ENCODE results near the gene C16orf92. TPM values are rescaled to one million over a fixed set of nuclear protein-coding genes. Genes with fewer than 3 reads are reported as not detected.

C16orf92 gene
- total RNA-seq, 1 experiment from 2014 or later = not detected

DNA sequence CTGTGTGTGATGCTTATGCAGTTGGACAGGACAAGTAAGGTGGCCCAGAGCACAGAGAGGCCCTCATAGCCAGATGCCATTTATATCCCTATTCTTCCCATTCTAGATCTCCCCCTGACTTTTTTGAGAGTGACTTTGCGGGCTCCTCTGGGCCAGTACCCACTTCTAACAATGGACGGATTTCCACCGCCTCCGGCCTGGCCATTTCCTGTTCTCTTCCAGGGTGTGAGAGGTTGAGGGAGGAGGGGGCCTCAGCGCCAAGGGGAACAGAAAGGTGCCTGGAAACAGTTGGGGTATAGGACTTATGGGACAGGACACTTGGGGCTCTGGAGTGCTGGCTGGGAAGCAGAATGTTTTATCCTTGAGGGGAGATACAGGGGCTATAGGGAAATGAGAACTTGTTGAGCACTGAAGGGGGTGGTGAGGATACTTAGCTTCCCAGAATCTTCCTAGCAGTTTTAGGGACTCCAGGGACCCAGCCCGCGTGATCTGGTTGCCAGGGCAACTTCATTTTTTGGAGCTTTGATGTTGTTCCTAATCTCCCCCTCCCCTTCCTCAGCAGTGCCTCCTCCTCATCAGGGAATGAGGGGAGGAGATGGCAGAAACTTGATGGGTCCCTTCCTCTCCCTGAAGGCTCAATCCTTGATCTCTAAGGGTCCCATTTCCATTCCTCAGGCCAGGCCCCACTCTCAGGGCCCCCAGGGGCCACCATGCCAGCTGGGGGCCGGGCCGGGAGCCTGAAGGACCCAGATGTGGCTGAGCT is 45.8 kb upstream of the C16orf92 start:
- Histone ChIP-seq H2AFZ (no peak overlapping the region), H3K4me2 (no peak overlapping the region), H4K20me1 (ENCODE audit: insufficient read depth) (peaks cover 21% of the 10 kb centered on the region; the same call in 1 of the 2 replicates), H3K27me3 (ENCODE audit: insufficient read depth, low read depth) (no peaks in the 10 kb centered on the region), H3K4me3 (no peak overlapping the region), H3F3A (ENCODE audit: insufficient read depth, low read depth) (peaks cover 11% of the 10 kb centered on the region; the same call in 1 of the 2 replicates), H3K4me1 (replicated peaks; ENCODE audit: insufficient read depth) (peaks cover 19% of the 10 kb centered on the region), H3K9me2 (ENCODE audit: insufficient read depth) (no peaks in the 10 kb centered on the region), H3K36me3 (ENCODE audit: low read depth) (peaks cover 35% of the 10 kb centered on the region), H3K9me3 (ENCODE audit: insufficient read depth, low read depth) (no peaks in the 10 kb centered on the region), H3K79me2 (ENCODE audit: low read depth) (peaks cover 41% of the 10 kb centered on the region), H3K27ac (no peak overlapping the region)
- DNase-seq = no peak
- POLR2A ChIA-PET (ENCODE audit: unreplicated experiment) = interaction anchor here (0.6 kb wide), 1 partner anchor 21 kb away, joined by 6 read pairs; no protein-coding TSS in a partner anchor
- no TSS peak for BruUV-seq (replicated peaks)
- TF ChIP-seq CTCF (conservative IDR thresholded peaks at IDR 0.05) = no peak
- no peak for TF ChIP-seq EZH2 (IDR thresholded peaks at IDR 0.05; ENCODE audit: low read depth)
- CTCF ChIA-PET = no interaction called here
- intact Hi-C loops (cut with micrococcal nuclease; ENCODE audit: unreplicated experiment) = no loop called here

- no peak overlapping the region for H3K4me3 ChIP-seq
- peaks cover 21% of the 10 kb centered on the region; the same call in 1 of the 2 replicates for H4K20me1 ChIP-seq (ENCODE audit: insufficient read depth)
- H3F3A ChIP-seq (ENCODE audit: insufficient read depth, low read depth) = peaks cover 3% of the 10 kb centered on the region; the same call in 1 of the 2 replicates
- H3K4me1 ChIP-seq (replicated peaks; ENCODE audit: insufficient read depth) = peaks cover 19% of the 10 kb centered on the region
- no peaks in the 10 kb centered on the region for H3K27me3 ChIP-seq (ENCODE audit: insufficient read depth, low read depth)
- no TSS peak for BruUV-seq (replicated peaks)
- ChIA-PET CTCF (no interaction called here), POLR2A (ENCODE audit: unreplicated experiment) (interaction anchor here (0.5 kb wide), 1 partner anchor 16 kb away, joined by 3 read pairs; the partner anchor contains the start of gene TMEM219)
- no peak overlapping the region for H3K4me2 ChIP-seq
- peaks cover 35% of the 10 kb centered on the region for H3K36me3 ChIP-seq (ENCODE audit: low read depth)
- no peaks in the 10 kb centered on the region for H3K9me2 ChIP-seq (ENCODE audit: insufficient read depth)
- no peak for TF ChIP-seq EZH2 (IDR thresholded peaks at IDR 0.05; ENCODE audit: low read depth)
- no peak for TF ChIP-seq CTCF (conservative IDR thresholded peaks at IDR 0.05)
- no peak overlapping the region for H2AFZ ChIP-seq
- no peaks in the 10 kb centered on the region for H3K9me3 ChIP-seq (ENCODE audit: insufficient read depth, low read depth)
- intact Hi-C loops (cut with micrococcal nuclease; ENCODE audit: unreplicated experiment) = no loop called here
- H3K27ac ChIP-seq = no peak overlapping the region
- H3K79me2 ChIP-seq (ENCODE audit: low read depth) = peaks cover 41% of the 10 kb centered on the region
- DNase-seq = no peak
These were observed 44.9 kb upstream of the C16orf92 start for GRCh38 chr16:29978081-29978480.

DNA sequence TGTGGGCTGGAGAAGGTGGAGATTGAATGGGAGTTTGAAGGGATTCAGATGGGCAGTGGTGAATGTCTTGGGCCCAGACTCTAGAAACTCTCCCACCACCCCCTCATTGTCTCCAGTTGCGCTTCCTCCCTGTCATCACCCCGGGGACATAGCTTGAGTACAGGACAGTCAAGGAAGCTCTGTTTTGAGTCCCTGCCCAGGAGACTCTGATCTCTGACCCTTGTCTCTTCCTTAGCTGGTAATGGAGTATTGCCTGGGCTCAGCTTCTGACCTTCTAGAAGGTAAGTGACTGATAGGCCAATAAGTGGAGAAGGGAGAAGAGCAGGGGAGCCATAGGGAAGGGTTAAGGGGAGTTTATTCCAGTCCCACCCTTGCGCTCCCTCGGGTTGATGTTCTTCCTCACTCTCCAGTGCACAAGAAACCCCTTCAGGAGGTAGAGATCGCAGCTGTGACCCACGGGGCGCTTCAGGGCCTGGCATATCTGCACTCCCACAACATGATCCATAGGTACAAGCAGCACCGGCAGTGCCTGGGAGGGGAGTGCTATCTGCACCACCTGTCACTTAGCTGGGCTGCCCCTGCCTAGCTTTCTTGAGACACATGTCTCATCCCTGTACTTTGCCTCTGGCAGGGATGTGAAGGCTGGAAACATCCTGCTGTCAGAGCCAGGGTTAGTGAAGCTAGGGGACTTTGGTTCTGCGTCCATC is 44.3 kb upstream of the C16orf92 start:
- Histone ChIP-seq H3K4me2 (no peak overlapping the region), H3K9me3 (ENCODE audit: insufficient read depth, low read depth) (no peaks in the 10 kb centered on the region), H3F3A (ENCODE audit: insufficient read depth, low read depth) (no peaks in the 10 kb centered on the region), H3K36me3 (ENCODE audit: low read depth) (peaks cover 40% of the 10 kb centered on the region), H3K4me1 (replicated peaks; ENCODE audit: insufficient read depth) (peaks cover 19% of the 10 kb centered on the region), H3K4me3 (no peak overlapping the region), H3K79me2 (ENCODE audit: low read depth) (peaks cover 41% of the 10 kb centered on the region), H2AFZ (no peak overlapping the region), H3K27ac (no peak overlapping the region), H3K27me3 (ENCODE audit: insufficient read depth, low read depth) (no peaks in the 10 kb centered on the region), H4K20me1 (ENCODE audit: insufficient read depth) (peaks cover 21% of the 10 kb centered on the region; the same call in 1 of the 2 replicates), H3K9me2 (ENCODE audit: insufficient read depth) (no peaks in the 10 kb centered on the region)
- BruUV-seq (replicated peaks) = no TSS peak
- ChIA-PET POLR2A (ENCODE audit: unreplicated experiment) (interaction anchor here (0.5 kb wide), 1 partner anchor 17 kb away, joined by 3 read pairs; the partner anchor contains the start of gene TMEM219), CTCF (interaction anchor here (0.5 kb wide), 1 partner anchor 39 kb away, joined by 5 read pairs; no protein-coding TSS in a partner anchor)
- intact Hi-C loops (cut with micrococcal nuclease; ENCODE audit: unreplicated experiment) = no loop called here
- TF ChIP-seq CTCF (conservative IDR thresholded peaks at IDR 0.05) (no peak), EZH2 (IDR thresholded peaks at IDR 0.05; ENCODE audit: low read depth) (no peak)
- no peak for DNase-seq
